ENCODE results near the gene UBALD2. TPM values are rescaled to one million over a fixed set of nuclear protein-coding genes. Genes with fewer than 3 reads are reported as not detected.

The UBALD2 gene
- total RNA-seq, 2 experiments from 2014 or later, result 267 to 270 TPM

GRCh38 chr17:76318586-76318985, 53.4 kb downstream of the UBALD2 start:
- ChIA-PET CTCF (interaction anchor here (1.7 to 2.2 kb wide), 2 partner anchors 15 to 79 kb away, joined by 4 to 11 read pairs; no protein-coding TSS in a partner anchor), POLR2A (no interaction called here)
- no peak for ATAC-seq
- no peak for DNase-seq
- no peaks in the 10 kb centered on the region for H3K27me3 Mint-ChIP-seq
- intact Hi-C loops (cut with micrococcal nuclease), result no loop called here
- no peak overlapping the region for H3K4me3 Mint-ChIP-seq
- TF ChIP-seq CTCF (IDR thresholded peaks at IDR 0.05), result no peak
- H3K36me3 Mint-ChIP-seq (ENCODE audit: low read depth), result peaks cover 13% of the 10 kb centered on the region
- H3K27ac Mint-ChIP-seq, result no peak overlapping the region
- no peaks in the 10 kb centered on the region for H3K9me3 Mint-ChIP-seq
- H3K4me1 Mint-ChIP-seq (ENCODE audit: low read depth), result peaks cover 2% of the 10 kb centered on the region

Other genes with a start within 250 kb of the UBALD2 start
- gene EVPL, start 238.0 kb upstream of the UBALD2 start, total RNA-seq, result under 1 TPM; 0.16 to 0.34 TPM
- gene SRP68, start 192.8 kb upstream of the UBALD2 start, total RNA-seq, result 100 to 1,000 TPM; 132 to 135 TPM
- gene GALR2, start 190.6 kb upstream of the UBALD2 start, total RNA-seq, result 1 to 10 TPM; 1.6 to 2.1 TPM
- 1 to 10 TPM; 2.3 to 3.0 TPM for gene ZACN, start 186.2 kb upstream of the UBALD2 start, total RNA-seq
- 10 to 100 TPM; 53.5 to 64.9 TPM for gene EXOC7, start 161.6 kb upstream of the UBALD2 start, total RNA-seq
- gene FOXJ1, start 124.1 kb upstream of the UBALD2 start, total RNA-seq, result 10 to 100 TPM; 11.1 to 11.6 TPM
- gene RNF157, start 24.9 kb upstream of the UBALD2 start, total RNA-seq, result 10 to 100 TPM; 37.2 to 44.5 TPM
- under 1 TPM; 0.49 to 0.52 TPM for gene QRICH2, start 42.9 kb downstream of the UBALD2 start, total RNA-seq
- 10 to 100 TPM; 28.1 to 29.9 TPM for gene PRPSAP1, start 88.6 kb downstream of the UBALD2 start, total RNA-seq
- gene SPHK1, start 119.3 kb downstream of the UBALD2 start, total RNA-seq, result 10 to 100 TPM; 15.7 to 17.7 TPM
- gene UBE2O, start 187.8 kb downstream of the UBALD2 start, total RNA-seq, result 10 to 100 TPM; 36.8 to 39.5 TPM
- gene AANAT, start 202.3 kb downstream of the UBALD2 start, total RNA-seq, result under 1 TPM in 1 of 2 experiments, not detected in 1; 0.34 TPM
- 10 to 100 TPM; 19.9 to 20.4 TPM for gene RHBDF2, start 236.1 kb downstream of the UBALD2 start, total RNA-seq

Data from activated CD8-positive, alpha-beta T cell treated with anti-CD3 and anti-CD28 coated beads for 36 hours (primary cell).